KMS-11 (cell line): Measurements from ENCODE around the gene KRIT1.

Source experiments
- H2AFZ ChIP-seq: fragments of 200-600 bp; sonication (generic); 2 replicates; pipeline ENCODE4 v1.6.1; 2016; ENCODE audit warnings: antibody characterized with exemption, mixed run types, low read depth
- H3K27ac ChIP-seq: fragments of 200-600 bp; sonication (generic); 2 replicates; pipeline ENCODE4 v1.6.1; 2016; ENCODE audit warnings: mild to moderate bottlenecking, mixed run types
- H3K27me3 ChIP-seq: fragments of 200-600 bp; sonication (generic); 2 replicates; pipeline ENCODE4 v1.6.1; 2017; ENCODE audit warnings: mild to moderate bottlenecking, low read depth, mixed run types, moderate library complexity; ENCODE audit not compliant: insufficient read depth
- H3K36me3 ChIP-seq: fragments of 200-600 bp; sonication (generic); 2 replicates; pipeline ENCODE4 v1.6.1; 2017; ENCODE audit warnings: mild to moderate bottlenecking, mixed run types; ENCODE audit not compliant: insufficient read depth
- H3K4me1 ChIP-seq: fragments of 200-600 bp; sonication (generic); 2 replicates; pipeline ENCODE4 v1.6.1; 2016; ENCODE audit warnings: mild to moderate bottlenecking, low read depth, mixed run types; ENCODE audit not compliant: poor library complexity, severe bottlenecking
- H3K4me2 ChIP-seq: fragments of 200-600 bp; sonication (generic); 2 replicates; pipeline ENCODE4 v1.7.0; 2016; ENCODE audit warnings: mild to moderate bottlenecking, mixed run types
- H3K4me3 ChIP-seq: fragments of 200-600 bp; sonication (generic); IDR thresholded peaks from 2 replicates; pipeline ENCODE4 v1.6.1; 2017; ENCODE audit warnings: low read depth, low read length, mixed read lengths; ENCODE audit not compliant: insufficient read depth
- H3K79me2 ChIP-seq: fragments of 200-600 bp; sonication (generic); 2 replicates; pipeline ENCODE4 v1.6.1; 2016; ENCODE audit warnings: low read depth, mixed run types; ENCODE audit not compliant: insufficient read depth
- H3K9ac ChIP-seq: fragments of 200-600 bp; sonication (generic); 2 replicates; pipeline ENCODE4 v1.6.1; 2016; ENCODE audit warnings: mild to moderate bottlenecking, mixed run types
- H4K20me1 ChIP-seq: fragments of 200-600 bp; sonication (generic); 2 replicates; pipeline ENCODE4 v1.6.1; 2016; ENCODE audit warnings: mild to moderate bottlenecking, mixed run types; ENCODE audit not compliant: insufficient read depth
- TF ChIP-seq, protein P1 (sequence below): fragments of 200-600 bp; sonication (generic); conservative IDR thresholded peaks from 2 replicates; pipeline ENCODE4 v1.6.1; 2017; ENCODE audit warnings: low read depth, mild to moderate bottlenecking, antibody characterized with exemption, low read length, moderate library complexity, mixed read lengths

The KRIT1 gene

GRCh38 chr7:92266415-92267241 lies 20.9 kb upstream of the KRIT1 start:
- H3K79me2 ChIP-seq: peaks cover 6% of the 10 kb centered on the region; the same call in 1 of the 2 replicates

DNA sequence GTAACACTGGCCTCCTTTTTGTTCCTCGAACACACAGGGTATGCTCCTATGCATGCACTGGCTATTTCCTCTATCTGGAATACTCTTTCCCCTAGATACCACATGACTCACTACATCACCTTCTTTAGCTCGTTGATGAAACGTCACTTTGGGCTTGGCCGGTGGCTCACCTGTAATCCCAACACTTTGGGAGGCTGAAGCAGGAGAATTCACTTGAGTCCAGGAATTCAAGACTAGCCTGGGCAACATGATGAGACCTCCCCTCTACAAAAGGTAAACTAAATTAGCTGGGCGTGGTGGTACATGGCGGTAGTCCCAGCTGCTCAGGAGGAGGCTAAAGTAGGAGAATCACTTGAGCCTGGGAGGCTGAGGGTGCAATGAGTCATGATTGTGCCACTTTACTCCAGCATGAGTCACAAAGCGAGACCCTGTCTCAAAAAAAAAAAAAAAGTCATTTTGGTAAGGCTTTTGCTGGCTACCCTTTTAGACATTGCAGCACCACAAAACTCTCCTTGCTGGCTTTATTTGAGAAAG lies 14.6 kb upstream of the KRIT1 start:
- Histone ChIP-seq H3K27me3 (no peaks in the 10 kb centered on the region), H3K27ac (no peak overlapping the region), H3K4me1 (peaks cover 4% of the 10 kb centered on the region), H3K36me3 (no peaks in the 10 kb centered on the region), H3K4me2 (no peak overlapping the region), H3K4me3 (no peak overlapping the region), H3K79me2 (peaks cover 26% of the 10 kb centered on the region; the same call in 1 of the 2 replicates), H4K20me1 (no peaks in the 10 kb centered on the region), H3K9ac (no peak overlapping the region), H2AFZ (no peak overlapping the region)
- TF ChIP-seq, protein P1, sequence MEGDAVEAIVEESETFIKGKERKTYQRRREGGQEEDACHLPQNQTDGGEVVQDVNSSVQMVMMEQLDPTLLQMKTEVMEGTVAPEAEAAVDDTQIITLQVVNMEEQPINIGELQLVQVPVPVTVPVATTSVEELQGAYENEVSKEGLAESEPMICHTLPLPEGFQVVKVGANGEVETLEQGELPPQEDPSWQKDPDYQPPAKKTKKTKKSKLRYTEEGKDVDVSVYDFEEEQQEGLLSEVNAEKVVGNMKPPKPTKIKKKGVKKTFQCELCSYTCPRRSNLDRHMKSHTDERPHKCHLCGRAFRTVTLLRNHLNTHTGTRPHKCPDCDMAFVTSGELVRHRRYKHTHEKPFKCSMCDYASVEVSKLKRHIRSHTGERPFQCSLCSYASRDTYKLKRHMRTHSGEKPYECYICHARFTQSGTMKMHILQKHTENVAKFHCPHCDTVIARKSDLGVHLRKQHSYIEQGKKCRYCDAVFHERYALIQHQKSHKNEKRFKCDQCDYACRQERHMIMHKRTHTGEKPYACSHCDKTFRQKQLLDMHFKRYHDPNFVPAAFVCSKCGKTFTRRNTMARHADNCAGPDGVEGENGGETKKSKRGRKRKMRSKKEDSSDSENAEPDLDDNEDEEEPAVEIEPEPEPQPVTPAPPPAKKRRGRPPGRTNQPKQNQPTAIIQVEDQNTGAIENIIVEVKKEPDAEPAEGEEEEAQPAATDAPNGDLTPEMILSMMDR: no peak

More at GRCh38 chr7:92266415-92267241, 20.9 kb upstream of the KRIT1 start:
- Histone ChIP-seq H3K27me3 (no peaks in the 10 kb centered on the region), H3K4me2 (no peak overlapping the region), H2AFZ (no peak overlapping the region), H3K9ac (no peak overlapping the region), H3K27ac (no peak overlapping the region), H3K4me3 (no peak overlapping the region), H3K4me1 (no peaks in the 10 kb centered on the region), H4K20me1 (no peaks in the 10 kb centered on the region), H3K36me3 (no peaks in the 10 kb centered on the region)
- TF ChIP-seq, protein P1: no peak

DNA sequence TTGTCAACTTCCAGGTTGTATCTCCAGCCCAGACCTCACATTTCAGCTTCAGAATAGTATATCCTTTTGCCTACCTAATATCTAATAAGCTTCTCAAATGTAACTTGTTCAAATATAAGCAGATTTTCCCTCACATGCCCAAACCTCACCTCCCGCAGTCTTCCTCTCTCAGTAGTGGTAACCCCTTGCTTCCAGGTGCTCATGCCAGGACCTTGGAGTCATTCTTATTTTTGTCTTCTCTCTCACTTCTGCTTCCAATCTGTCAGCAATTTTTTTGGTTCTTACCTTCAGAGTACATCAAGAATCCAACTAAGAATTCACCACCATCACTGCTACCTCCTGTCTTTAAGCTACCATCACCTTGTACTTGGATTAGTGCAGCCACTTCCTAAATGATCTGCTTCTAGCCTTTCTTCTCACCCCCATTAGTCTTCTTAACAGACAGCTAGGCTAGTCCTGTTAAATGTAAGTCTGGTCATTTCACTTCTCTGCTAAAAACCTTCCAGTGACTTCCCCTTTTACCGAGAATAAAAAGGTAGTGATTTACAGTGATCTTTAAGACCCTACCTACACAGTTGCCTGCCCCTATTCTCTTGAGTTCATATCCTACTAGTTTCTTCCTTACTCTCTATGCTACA lies 14.0 kb upstream of the KRIT1 start:
- no peak overlapping the region for H3K27ac ChIP-seq
- H4K20me1 ChIP-seq: no peaks in the 10 kb centered on the region; the same call in 1 of the 2 replicates
- H3K27me3 ChIP-seq: no peaks in the 10 kb centered on the region
- H2AFZ ChIP-seq: no peak overlapping the region
- no peak overlapping the region for H3K4me2 ChIP-seq
- H3K36me3 ChIP-seq: no peaks in the 10 kb centered on the region
- peaks cover 29% of the 10 kb centered on the region; the same call in 1 of the 2 replicates for H3K79me2 ChIP-seq
- H3K9ac ChIP-seq: no peak overlapping the region
- H3K4me3 ChIP-seq: no peak overlapping the region
- H3K4me1 ChIP-seq: peaks cover 9% of the 10 kb centered on the region
- TF ChIP-seq, protein P1: no peak

GRCh38 chr7:92259062-92259461 lies 13.3 kb upstream of the KRIT1 start:
- H3K4me3 ChIP-seq: no peak overlapping the region
- H3K36me3 ChIP-seq: no peaks in the 10 kb centered on the region
- H3K4me2 ChIP-seq: no peak overlapping the region
- peaks cover 30% of the 10 kb centered on the region; the same call in 1 of the 2 replicates for H3K79me2 ChIP-seq
- H2AFZ ChIP-seq: no peak overlapping the region
- H3K4me1 ChIP-seq: peaks cover 9% of the 10 kb centered on the region
- H3K27ac ChIP-seq: no peak overlapping the region
- H3K9ac ChIP-seq: no peak overlapping the region
- no peaks in the 10 kb centered on the region; the same call in 1 of the 2 replicates for H4K20me1 ChIP-seq
- no peaks in the 10 kb centered on the region for H3K27me3 ChIP-seq
- TF ChIP-seq, protein P1: no peak
